Stimulated activated CD8-positive, alpha-beta memory T cell treated with anti-CD3 and anti-CD28 coated beads, Interleukin-2, amount 100 ng/mL, for 48 hours (primary cell): Measurements from ENCODE around the gene RPL13A.

Experiments used
- DNase-seq, 2 donors: peaks; one replicate each; pipeline ENCODE4 v3.0.0-alpha.2; 2020; ENCODE audit warnings: low read depth in 2 of 2

Gene RPL13A

GRCh38 chr19:49481020-49481683 lies 6.3 kb upstream of the RPL13A start:
- DNase-seq: no peak

- no peak for DNase-seq
Measured at GRCh38 chr19:49486232-49486631, 1.2 kb upstream of the RPL13A start.

- no peak for DNase-seq
Measured at GRCh38 chr19:49486710-49487276, 615 bp upstream of the RPL13A start.

GRCh38 chr19:49488046-49488862 lies 846 bp downstream of the RPL13A start:
- no peak for DNase-seq

GRCh38 chr19:49488863-49489537 lies 1.6 kb downstream of the RPL13A start:
- no peak for DNase-seq

- no peak for DNase-seq
Measured at GRCh38 chr19:49489601-49490167, 2.3 kb downstream of the RPL13A start.

- no peak for DNase-seq
Measured at GRCh38 chr19:49490287-49491029, 3.0 kb downstream of the RPL13A start.

- no peak for DNase-seq
Measured at GRCh38 chr19:49491030-49491803, 3.8 kb downstream of the RPL13A start.

- no peak for DNase-seq
Measured at GRCh38 chr19:49491804-49492572, 4.6 kb downstream of the RPL13A start.

GRCh38 chr19:49492573-49493405 lies 5.4 kb downstream of the RPL13A start:
- DNase-seq: no peak

- DNase-seq: no peak
Measured at GRCh38 chr19:49496574-49497008, 9.2 kb downstream of the RPL13A start.

GRCh38 chr19:49497047-49497788 lies 9.8 kb downstream of the RPL13A start:
- peak in 1 of 2 donors; percentile 59 for DNase-seq

- no peak for DNase-seq
Measured at GRCh38 chr19:49497789-49498103, 10.3 kb downstream of the RPL13A start.

GRCh38 chr19:49498475-49498874 lies 11.1 kb downstream of the RPL13A start:
- DNase-seq: no peak

GRCh38 chr19:49499030-49499670 lies 11.7 kb downstream of the RPL13A start:
- DNase-seq: no peak

- DNase-seq: no peak
Measured at GRCh38 chr19:49502866-49503581, 15.6 kb downstream of the RPL13A start.

- no peak for DNase-seq
Measured at GRCh38 chr19:49503582-49503962, 16.2 kb downstream of the RPL13A start.
